Astrocyte of the spinal cord (primary cell): Measurements from ENCODE around the gene RILPL2.
A peak's percentile ranks its signal among the peaks of the same experiment; 100 is the strongest.

ENCODE experiments used
- DNase-seq: peaks from one replicate; pipeline ENCODE4 v3.0.0; 2011; ENCODE audit warnings: low read depth, low spot score
- H3K4me3 ChIP-seq: 2 replicates; pipeline ENCODE4 v1.5.1; 2011; ENCODE audit warnings: low read depth, mild to moderate bottlenecking, low read length, moderate library complexity
- CTCF ChIP-seq: IDR thresholded peaks from 2 replicates; pipeline ENCODE4 v1.5.1; 2012; ENCODE audit warnings: low read depth, mild to moderate bottlenecking, low read length, inconsistent platforms
- in situ Hi-C: cut with HindIII; loops from 2 replicates; pipeline ENCODE4 v1.10.0; 2017; ENCODE audit warnings: low sequenced_read_pairs

Gene RILPL2

GRCh38 chr12:123478762-123479161, 42.3 kb upstream of the RILPL2 start:
- no peak for TF ChIP-seq CTCF
- H3K4me3 ChIP-seq = no peak overlapping the region
- in situ Hi-C loops = no loop called here
- DNase-seq = peak; percentile 41

- no peak for TF ChIP-seq CTCF
- no peak overlapping the region for H3K4me3 ChIP-seq
- in situ Hi-C loops = no loop called here
- no peak for DNase-seq
Observed at GRCh38 chr12:123478069-123478468, 41.6 kb upstream of the RILPL2 start.

GRCh38 chr12:123475246-123475703, 38.8 kb upstream of the RILPL2 start:
- TF ChIP-seq CTCF = no peak
- in situ Hi-C loops = no loop called here
- no peak overlapping the region for H3K4me3 ChIP-seq
- no peak for DNase-seq

- no peak for DNase-seq
- in situ Hi-C loops = no loop called here
- TF ChIP-seq CTCF = no peak
- H3K4me3 ChIP-seq = no peak overlapping the region
Observed at GRCh38 chr12:123474485-123475245, 38.2 kb upstream of the RILPL2 start.

DNA sequence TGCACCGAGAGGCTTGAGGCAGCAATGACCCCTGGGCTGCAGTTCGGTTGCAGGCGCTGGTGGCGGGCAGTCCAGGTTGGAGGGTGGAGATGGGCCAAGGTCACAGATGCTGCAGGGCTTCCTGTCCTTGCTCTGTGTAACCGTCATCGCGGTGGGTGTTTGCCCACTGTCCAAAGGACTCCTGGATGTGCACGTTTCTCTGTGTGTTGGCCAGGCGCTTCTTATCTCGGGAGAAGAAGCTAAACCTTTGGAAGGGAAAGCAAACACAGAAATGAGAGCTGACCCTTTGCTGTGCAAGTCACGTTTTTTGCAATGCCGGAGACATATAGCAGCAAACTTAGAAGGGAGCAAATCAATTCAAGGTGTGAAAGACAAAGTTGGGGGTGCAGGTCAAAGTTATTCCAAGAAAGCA, 36.0 kb upstream of the RILPL2 start:
- H3K4me3 ChIP-seq = no peak overlapping the region
- in situ Hi-C loops = no loop called here
- no peak for TF ChIP-seq CTCF
- no peak for DNase-seq

- DNase-seq = peak; percentile 62
- H3K4me3 ChIP-seq = no peak overlapping the region
- in situ Hi-C loops = no loop called here
- TF ChIP-seq CTCF = no peak
Observed at GRCh38 chr12:123471374-123472068, 35.0 kb upstream of the RILPL2 start.
